HG03558 (cell line): ENCODE measurements around the gene CELA1.
"Not testable (repeated sequence)": the region's sequence is repeated elsewhere in the genome, so short reads cannot be mapped to it uniquely, and the experiment has no call there.

Experiments
- ATAC-seq: cut with Tn5 transposase; IDR thresholded peaks from one replicate; pipeline ENCODE4 v1.9.1; 2021; ENCODE audit warnings: moderate number of reproducible peaks; ENCODE audit not compliant: unreplicated experiment; ENCODE audit errors: extremely low read depth

CELA1 gene

DNA sequence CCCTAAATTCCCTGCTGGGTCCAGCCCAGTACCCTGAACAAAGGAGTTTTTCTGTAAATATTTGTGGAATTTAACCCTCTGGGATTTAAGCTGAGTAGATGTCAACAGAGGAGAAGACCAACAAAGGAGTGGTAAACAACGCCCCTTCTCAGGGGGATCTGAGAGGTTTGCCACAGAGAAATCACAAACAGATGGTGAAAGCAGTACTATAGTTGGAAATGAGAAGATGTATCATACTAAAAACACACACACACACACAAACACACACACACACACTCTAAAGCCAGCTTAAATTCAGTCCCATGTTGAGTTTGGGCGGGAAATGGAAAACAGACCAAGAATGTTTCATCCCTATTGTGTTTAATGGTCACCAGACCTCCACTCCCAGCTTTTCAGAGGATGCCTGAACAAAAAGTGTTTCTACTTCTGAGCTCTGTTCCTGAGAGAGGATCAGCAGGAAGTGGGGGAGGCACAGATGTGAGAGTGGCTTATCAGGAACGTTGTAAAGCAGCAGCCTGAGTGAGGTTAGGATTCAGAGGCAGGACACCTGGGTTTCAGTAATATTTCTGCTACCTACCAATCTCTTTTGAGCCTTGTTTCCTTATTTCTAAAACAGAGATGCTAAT lies 25.7 kb downstream of the CELA1 start:
- no peak for ATAC-seq

DNA sequence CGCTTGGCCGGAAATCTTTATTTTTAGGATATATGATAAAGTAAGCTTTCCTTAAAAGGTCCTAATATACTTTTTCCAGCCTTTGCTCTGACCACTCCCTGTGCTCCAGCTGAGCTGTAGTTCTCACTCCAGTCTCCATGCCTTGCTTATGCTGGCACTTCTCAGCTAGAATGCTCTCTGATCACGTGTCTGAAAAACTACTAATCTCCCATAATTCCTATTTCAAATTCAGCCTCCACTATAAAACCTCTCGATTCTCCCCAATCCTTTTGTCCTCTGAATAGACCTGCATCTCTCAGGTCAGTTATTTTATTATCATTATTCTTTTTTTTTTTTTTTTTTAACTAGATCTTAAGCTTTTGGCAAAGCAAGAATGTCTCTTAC lies 26.2 kb downstream of the CELA1 start:
- no peak for ATAC-seq

- no peak for ATAC-seq
These were observed 27.5 kb downstream of the CELA1 start for GRCh38 chr12:51318846-51319599.

GRCh38 chr12:51318057-51318806 lies 28.2 kb downstream of the CELA1 start:
- not testable (repeated sequence) for ATAC-seq

- no peak for ATAC-seq
These were observed 35.1 kb downstream of the CELA1 start for GRCh38 chr12:51311389-51311788.

GRCh38 chr12:51307655-51308593 lies 38.6 kb downstream of the CELA1 start:
- ATAC-seq: no peak

DNA sequence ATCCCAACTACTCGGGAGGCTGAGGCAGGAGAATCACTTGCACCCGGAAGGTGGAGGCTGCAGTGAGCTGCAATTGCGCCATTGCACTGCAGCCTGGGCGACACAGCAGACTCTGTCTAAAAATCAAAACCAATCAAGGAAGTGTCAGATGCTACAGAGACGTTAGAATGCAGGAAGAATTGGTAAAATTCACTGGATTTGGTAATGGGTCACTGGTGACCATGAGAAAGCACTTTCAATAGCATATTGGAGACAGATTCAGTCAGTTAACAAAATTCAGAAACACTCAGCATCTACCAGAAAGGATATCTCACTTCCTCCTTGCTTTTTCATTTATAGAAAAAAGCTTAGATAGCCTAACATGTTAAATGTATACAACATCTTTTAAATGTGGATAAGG lies 40.0 kb downstream of the CELA1 start:
- no peak for ATAC-seq

- not testable (repeated sequence) for ATAC-seq
These were observed 45.7 kb downstream of the CELA1 start for GRCh38 chr12:51300768-51301167.

DNA sequence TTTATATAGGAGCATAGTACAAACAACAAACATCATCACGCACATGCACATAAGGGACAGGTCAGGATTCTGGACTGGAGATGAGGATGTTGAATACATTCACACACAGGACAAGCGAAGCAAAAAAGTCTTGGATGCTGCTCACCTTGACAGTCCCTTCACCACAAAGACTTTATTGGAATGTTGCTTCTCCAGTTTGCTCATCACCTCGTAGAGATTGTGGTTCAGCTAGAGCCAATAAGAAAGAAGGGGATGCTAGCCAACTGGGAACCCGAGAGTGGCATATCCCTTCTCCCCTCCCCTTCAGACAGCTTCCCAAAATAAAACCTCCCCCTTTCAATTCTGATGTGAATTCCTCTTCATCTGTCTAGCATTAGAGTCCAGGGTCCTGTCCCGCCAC lies 50.8 kb downstream of the CELA1 start:
- no peak for ATAC-seq

DNA sequence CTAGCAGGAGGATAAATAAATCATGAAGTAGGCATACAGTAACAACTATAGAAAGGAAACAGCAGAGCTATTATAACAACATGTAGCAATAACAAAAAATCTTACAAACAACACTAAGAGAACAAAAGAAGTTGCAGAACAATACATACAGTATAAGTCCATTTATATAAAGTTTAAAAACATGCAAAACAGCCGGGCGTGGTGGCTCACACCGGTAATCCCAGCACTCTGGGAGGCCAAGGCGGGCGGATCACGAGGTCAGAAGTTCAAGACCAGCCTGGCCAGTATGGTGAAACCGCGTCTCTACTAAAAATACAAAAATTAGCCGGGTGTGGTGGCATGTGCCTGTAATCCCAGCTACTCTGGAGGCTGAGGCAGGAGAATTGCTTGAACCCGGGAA lies 52.4 kb downstream of the CELA1 start:
- not testable (repeated sequence) for ATAC-seq

- ATAC-seq: no peak
These were observed 52.8 kb downstream of the CELA1 start for GRCh38 chr12:51293696-51294095.

GRCh38 chr12:51291603-51292513 lies 54.6 kb downstream of the CELA1 start:
- ATAC-seq: not testable (repeated sequence)

DNA sequence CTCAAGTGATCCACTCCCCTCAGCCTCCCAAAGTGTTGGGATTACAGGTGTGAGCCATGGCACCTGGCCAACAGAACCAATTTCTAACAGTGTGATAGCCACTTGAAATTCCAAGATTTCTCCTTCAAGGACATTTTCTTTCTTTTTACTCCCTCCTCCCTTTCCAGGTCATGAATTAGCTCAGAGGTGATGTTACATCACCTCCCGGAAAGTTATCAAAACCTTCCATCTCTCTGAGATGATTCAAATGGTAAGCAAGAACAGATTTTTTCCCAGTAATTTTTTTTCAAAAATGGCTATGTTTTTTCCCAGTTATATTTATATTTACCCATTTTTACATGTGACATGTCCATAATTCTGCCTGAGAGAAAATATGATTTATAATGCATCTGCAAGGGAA lies 60.6 kb downstream of the CELA1 start:
- no peak for ATAC-seq

GRCh38 chr12:51281202-51281924 lies 65.1 kb downstream of the CELA1 start:
- no peak for ATAC-seq
